ENCODE data around the gene FBXO41.
"Not testable (repeated sequence)": the region's sequence is repeated elsewhere in the genome, so short reads cannot be mapped to it uniquely, and the experiment has no call there.

Gene FBXO41

DNA sequence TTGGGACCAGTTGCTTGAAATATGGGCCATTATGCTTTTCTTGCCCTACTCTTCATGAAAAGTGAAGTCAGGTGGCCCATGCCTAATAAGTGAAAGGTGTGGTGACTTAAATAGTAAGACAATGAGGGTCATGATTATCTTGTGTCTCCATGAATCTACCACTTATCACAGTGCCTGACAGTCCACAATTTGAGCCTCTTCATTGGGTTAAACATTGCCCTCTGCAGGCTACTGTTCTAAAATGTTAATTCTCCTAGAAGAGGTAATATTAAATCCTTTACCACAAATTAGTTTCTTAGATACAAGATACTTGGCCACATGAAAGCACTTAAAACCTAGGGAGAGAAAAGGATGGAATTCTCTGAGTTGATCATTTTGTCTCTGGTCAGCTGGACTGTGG is 5.0 kb upstream of the FBXO41 start:
- no peak for FAIRE-seq

DNA sequence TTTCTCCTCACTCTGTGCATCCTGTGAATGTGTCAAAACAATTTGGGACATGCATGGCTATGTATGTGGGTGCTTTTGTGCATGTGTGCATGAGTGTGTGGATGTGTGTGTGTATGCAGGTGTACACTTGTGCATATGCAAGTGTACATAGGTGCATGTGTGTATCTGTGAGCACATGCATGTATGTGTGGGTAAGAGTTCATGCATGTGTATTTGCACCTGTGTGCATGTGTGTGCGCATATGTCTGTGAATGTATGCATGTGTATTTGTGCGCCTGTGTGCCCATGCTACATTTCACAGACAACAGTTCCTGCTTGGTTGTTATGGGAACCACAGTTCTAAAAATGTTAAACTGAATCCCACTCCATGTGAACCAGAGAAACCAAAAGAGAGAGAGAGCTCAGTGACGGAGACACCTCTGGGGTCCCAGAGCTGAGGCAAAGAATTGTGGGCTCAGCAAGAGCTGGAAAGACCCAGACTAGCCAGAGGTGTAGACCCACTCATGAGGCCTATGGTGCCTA is 1.9 kb upstream of the FBXO41 start:
- no peak for FAIRE-seq

DNA sequence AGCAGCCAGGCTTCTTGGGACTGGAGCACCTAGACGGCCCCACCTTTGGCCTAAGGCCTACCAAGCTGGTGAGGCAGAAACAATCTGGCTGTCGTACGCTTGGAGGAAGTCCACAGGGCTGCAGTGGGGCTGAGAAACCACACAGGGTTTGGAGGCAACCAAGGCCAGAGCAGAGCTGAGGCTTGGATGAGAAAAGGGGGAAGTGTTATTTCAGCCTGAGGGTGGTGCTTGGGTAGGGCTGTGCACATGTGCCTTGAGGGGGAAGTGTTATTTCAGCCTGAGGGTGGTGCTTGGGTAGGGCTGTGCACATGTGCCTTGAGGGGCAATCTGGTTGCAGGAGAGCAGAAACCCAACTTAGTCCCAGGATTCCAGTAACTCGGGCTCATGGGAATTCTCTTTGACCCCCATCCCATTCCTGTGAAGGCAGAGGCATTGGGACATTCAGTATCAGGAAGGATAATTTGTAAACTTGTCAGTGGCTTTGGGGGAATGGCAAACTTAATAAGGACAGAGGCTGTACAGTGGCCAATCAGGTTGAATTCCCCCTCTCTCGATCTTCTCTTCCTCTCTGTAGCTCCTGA is 971 bp upstream of the FBXO41 start:
- FAIRE-seq, result no peak

DNA sequence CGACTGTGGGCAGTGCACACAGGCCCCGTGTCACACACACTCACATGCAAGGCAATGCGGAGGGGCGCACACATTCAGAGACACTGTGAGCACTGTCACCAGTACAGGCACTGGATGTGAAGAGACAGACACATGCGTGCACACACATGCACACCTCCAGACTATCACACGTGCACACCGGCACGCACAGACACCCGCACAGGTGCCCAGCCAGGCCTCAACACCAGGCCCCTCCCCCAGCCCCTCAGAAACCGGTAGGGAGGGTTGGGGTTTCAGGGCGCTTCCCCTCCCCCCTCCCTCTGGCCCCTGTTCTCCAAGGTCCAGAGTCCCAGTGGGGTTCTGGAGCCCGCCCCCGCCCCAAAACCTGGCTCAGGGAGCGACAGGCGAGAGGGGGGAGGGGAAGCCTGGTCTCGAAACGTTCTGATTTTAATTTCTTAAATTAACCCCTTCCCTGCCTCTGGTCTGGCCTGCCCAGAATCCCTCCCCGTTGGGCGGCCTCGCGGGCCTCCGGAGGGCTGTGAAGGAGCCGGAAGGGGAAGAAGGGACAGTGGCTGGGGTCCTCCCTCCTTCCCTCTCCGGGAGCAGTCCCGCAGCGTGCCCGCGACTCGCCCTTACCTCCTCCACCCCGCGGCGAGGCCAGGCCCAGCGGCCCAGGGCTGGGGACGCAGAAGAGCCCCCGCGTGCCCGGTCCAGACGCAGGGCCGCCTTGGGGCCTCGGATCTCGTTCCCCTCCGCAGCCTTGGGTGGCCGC is 558 bp downstream of the FBXO41 start:
- no peak for FAIRE-seq

DNA sequence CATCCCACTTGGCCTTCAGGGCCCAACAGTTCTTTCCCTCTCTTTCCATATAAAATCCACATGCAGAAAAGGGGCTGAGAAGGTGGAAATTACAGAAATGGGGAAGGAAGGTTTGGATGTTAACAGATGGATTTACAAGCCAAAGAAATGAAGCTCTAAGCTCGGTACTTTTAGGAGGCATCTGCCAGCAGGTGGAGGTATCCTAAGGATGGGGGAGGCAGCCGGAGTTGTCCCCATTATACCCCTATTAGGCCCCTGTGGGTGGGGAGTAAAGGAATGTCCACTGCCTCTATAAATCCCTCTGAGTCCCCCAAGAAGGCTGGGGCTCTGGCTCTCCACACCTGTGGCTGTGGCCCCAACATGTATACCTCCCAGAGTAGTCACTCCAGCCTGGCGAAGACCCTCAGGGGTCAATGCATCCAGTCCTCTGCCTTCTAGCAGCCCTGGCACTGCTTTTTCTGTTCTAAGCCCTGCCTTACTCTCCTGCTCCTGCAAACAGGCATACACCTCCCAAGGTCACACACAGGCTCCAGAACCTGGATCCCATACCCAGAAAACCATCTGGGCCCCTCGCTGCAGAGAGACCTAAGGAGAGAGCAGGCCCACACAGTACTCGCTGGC is 1.2 kb downstream of the FBXO41 start:
- FAIRE-seq, result no peak

DNA sequence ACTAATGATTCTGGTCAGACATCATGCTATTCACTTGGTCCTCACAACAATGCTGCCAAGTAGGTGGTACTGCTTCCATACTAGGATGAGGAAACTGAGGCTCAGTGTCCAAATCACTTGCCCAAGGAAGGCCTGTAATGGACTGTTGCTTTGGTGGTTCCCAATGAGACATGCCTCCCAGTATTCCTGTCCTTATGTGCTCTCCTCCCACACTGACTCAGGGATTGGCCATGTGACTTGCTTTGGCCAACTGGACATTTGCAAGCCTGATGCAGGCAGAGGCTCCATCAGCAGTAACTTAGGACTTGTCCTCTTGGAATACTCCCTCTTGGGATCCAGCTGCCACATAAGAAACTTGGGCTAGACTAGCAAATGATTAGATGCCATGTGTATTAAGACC is 3.0 kb downstream of the FBXO41 start:
- FAIRE-seq, result no peak

DNA sequence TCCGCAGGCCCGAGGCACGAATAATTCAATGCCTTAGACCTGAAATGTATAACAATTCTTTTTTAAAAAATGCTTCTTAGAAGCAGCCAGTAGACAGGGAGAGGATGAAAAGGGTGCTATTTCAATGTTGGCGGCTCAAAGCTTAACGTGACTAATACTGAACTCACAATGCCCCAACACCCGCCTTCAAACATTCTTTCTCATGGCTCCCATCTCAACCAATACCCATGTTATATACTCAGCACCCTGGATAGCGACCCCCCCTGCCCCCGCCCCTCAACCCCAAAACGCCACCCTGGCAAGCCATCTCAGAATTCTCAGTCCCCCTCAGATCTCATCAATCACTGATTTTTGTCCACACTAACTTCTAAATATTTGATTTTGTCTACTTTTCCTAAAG is 4.4 kb downstream of the FBXO41 start:
- FAIRE-seq, result no peak

DNA sequence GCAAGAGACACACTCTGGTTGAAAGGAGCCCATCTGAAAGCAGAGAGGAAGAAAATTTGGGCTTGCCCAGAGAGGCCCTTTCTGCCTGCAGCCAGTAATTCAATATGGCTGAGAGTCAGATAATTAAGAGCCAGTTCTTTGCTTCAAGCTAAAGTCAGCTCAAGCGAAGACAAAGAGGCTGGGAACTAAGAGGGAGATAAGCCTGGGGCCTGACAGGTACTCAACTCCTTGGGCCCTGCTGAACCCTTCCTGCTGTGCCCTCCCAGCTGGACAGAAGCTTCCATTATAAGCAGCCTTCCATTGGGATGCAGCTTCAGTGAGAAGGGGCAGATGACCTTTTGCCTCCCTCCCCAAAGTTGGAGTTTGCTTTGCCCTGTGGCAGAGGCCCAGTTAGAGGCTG is 12.0 kb downstream of the FBXO41 start:
- FAIRE-seq, result no peak

DNA sequence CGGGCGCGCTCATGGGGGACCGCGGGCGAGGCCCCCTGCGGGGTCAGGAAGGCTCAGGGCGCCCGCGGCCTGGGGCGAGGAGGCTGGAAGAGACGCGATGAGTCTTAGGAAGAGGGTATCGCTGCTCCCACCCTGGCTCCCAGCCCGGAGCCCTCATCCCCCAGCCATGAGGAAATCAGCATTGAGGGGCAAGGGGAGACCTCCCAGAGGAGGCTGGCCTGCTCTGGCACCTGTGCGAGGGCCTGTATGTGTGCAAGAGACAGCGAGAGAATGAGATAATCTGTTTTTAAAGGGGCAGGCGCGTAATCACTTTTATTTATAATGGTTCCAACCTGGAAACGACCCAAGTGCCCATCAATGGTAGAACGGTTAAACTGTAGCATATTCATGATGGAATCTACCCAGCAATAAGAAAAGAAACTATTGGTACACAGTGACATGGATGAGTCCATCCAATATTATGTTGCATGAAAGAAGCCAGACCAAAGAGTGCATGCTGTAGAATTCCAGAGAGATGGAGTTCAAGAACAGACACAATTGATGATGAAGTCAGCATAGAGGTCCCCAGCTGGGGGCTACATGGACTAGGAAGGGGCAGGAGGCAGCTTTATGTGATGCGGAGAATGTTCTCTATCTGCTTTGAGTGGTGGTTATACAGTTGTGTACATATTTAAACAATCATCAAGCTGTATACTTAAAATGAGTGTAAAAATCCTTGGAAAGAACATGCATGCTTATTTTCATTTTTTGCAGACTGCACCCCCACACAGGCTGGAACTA is 14.4 kb downstream of the FBXO41 start:
- no peak for FAIRE-seq

DNA sequence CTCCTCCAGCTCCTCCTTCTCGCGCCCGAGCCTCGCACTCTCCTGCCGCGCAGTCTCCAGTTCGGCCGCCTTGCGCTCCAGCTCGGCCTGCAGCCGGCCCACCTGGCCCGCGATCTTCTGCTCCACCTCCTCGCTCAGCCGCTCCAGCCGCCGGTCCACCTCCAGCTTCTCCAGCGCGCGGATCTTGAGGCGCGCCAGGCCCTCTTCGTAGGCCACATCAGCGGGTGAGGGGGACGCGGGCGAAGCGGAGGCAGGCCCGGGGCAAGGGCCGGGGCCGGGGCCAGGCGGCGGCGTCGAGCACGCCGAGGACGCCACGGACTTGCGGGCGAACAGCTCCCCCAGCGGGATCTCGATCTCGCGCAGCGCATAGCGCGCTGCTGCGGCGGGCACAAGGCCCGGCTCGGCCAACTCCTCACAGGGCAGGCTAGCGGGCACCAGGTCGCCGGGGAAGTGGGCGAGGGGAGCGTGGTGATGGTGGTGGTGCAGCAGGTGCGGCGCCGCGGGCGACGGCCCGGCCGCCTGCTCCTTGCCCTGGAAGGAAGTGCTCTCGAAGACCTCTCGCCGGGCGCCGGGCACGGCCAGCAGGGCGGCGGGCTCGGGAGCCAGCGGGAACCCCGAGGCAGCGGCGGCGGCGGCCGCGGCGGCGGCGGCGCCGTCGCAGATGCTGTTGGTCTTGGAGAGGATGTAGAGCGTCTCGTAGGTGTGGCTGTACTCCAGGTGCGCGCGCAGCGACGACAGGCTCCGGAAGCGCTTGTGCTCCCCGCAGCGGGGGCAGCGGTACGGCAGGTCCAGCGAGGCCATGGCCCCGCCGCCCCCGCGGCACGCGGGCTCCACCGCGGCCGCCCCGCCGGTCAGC is 15.2 kb downstream of the FBXO41 start:
- FAIRE-seq, result no peak

DNA sequence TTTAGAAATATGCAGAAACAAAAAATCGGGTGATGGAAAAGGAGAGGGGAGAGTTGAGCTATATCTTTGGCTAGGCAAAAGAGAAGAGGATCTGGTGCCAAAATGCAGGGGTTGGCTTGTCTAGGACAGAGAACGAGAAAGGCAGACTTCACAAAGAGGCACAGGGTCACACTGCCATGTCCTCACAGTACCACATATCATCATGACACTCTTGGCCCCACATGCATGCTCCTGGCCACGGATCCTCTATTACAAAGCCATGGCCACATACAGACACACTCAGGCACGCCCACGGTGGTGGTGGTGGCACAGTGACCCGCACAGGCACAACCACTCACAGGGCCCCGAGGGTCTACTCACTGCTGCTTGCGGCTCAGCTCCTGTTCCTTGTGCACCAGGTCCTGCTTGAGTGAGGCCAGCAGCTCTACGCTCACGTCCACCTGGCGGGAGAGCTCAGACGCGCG is 15.9 kb downstream of the FBXO41 start:
- FAIRE-seq, result no peak

DNA sequence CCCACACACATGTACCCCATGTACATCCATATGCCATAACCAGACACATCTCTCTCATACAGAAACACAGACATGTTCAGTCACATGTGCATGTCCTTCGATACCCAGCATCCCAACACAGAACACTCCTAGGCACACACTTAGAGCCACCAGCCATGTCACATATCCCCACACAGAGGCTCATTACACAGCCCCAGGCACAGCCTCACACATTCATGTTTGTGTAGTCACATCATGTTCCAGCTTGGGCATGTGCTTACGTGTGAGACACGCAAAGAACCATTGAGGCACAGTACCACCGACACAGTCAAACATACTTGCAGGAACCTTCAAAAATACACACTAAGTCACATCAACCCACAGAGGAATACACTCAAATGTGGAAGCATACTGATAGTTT is 17.3 kb downstream of the FBXO41 start:
- no peak for FAIRE-seq

DNA sequence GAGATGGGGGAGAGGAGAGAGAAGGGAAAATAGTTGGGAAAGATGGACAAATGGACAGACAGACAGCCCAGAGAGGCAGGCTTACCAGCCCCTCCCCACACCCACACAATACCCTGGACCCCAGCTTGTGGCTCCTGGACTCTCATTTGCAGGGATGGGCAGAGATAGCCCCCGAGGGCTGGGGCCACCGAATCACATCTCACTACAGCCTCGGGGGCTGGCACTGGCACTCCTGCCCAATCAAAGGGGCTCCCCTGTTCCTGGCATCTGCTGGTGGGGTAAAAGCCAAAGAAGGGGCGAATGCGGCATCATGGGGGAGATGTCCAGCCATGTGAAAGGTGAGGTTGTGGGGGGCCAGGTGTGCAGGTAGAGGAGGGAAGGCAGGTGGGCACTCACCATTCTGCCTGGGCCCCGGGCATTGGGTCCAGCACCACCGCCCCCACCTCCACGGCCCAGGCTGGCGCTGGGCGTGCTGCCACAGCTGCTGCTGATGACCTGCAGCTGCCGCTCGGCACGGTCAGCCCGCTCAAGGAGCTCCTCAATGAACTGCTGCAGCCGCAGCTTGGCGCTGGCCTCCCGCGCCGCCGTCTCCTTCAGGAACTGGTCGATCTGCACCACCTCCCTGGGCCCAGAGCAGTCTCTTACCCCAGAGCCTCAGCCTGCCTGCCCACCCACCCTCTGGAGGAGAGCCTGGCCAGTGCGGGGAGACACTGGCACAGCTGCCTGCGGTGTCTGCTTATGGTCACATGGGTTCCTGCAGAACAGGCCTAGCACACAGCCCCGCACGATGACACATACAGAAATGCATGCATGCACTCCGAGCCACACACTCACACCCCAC is 18.0 kb downstream of the FBXO41 start:
- FAIRE-seq, result no peak

DNA sequence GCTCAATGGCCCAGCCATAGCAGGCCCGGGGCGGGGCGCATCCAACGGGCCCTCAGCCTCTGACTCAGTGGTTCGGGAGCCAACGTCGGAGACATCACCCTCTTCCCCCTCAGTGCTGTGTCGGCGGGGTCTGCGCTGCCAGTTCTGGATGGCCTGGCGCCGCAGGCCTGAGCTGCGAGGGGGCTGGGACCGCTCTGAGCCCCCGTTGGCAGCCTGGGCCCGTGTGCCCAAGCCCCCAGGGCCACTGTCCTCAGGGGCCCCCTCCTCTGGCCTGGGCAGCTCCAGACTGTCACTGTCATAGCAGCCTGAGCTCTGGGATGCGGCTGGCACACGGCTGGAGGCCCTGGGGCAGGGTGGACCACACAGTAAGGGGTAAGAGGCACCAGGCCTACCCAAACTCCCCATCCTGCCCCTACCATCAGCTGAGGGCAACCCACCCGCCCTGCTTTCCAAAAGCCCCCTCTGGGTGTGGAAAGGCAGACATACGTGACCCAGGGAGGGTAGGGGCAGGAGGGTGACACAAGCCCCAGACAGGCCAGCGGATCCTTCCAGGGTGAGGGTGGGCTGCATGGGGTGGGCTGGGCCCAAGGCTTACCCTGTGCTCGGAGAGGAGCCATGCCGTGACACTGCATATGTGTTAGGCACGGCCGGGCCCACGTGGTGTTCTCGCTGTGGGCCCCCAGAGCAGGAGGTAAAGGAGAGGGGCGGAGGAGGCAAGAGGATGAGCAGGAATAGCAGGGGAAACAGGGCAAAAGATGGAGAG is 18.8 kb downstream of the FBXO41 start:
- FAIRE-seq, result no peak

DNA sequence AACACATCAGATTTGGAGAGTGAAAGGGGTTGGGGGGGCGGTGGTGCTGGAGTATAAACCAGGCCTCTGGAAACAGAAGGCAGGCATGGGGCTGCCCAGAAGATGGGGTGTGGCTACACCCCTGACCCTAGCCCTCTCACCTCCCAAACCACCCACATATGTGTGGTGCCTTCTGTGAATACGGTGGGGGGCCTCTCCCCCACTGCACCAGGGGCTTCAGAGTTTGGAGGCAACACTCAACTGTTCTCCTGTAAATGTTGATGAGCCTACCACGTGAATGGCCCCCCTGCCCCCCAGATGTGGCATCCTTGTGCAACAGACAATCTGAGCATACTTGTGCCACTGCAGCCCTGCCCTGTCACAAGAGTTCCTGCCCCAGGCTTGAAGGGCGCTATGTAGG is 19.5 kb downstream of the FBXO41 start:
- FAIRE-seq, result no peak

DNA sequence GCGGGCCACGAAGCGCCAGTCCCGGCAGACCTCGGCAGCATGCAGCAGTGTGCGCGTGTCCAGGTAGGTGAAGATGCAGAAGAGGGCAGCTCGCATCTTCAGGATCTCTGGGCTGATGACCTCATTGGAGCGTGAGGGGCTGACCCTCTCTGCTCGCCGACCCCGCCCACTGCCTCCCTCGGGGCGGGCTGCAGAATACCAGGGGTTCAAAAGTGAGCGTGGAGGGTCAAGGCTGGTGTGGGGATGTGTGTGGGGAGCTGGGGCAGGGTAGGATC is 20.0 kb downstream of the FBXO41 start:
- FAIRE-seq, result no peak

DNA sequence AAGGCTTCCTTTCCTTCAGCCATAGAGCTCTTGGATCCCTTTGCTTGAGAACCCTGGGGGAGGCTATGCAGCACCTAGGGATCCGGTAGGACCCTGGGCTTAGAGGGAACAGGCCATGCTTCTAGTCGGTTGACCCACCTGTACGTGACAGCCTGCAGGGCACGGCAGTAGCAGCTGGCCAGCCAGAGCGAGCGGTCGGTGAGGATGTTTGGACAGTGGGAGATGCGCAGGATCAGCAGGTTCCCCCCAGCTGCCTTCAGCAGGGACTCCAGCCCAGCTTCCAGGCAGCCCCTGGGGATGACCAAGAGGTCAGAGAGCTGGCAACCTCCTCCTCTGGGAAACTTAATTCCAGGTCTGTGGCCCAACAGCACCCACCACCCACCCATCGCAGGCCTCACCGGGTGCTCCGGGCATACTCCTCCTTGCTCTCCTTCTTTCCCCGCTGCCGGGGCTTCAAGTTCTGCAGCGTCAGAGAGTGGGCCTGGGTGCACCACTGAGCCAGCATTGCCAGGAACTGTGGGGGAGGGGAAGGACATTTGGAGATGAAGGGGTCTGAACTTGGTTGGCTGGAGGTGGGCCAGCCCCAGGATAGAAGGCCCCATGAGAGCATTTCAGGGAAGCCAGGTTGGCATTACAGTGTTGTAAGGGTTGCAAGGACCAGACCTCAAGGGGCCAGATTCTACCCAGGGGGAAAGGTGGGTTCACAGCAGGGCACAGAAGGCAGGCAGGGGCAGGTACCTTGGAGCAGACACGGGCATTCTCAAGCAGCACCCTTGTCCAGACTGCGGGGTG is 20.5 kb downstream of the FBXO41 start:
- FAIRE-seq, result no peak

DNA sequence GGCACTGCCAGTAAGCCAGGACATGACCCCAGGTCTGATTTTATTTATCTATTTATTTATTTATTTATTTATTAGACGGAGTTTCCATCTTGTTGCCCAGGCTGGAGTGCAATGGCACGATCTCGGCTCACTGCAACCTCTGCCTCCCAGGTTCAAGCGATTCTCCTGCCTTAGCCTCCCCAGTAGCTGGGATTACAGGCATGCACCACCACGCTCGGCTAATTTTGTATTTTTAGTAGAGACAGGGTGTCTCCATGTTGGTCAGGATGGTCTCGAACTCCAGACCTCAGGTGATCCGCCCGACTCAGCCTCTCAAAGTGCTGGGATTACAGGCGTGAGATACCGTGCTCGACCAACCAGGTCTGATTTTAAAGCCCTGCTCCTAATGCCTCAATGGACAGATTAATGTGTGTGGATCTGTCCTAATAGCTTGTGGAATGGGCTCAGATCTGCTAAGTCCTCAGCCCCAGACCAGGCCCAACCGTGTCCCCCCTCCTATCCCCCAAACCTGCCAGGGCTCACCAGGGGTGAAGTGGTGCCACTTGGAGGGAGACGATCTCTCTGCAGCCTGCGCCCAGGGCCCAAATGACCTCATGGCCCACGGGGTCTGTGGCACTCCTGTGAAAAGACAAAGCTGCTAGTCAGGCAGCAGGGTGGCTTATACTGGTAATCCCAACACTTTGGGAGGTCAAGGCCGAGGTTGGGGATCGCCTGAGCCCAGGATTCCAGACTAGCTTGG is 21.4 kb downstream of the FBXO41 start:
- not testable (repeated sequence) for FAIRE-seq

DNA sequence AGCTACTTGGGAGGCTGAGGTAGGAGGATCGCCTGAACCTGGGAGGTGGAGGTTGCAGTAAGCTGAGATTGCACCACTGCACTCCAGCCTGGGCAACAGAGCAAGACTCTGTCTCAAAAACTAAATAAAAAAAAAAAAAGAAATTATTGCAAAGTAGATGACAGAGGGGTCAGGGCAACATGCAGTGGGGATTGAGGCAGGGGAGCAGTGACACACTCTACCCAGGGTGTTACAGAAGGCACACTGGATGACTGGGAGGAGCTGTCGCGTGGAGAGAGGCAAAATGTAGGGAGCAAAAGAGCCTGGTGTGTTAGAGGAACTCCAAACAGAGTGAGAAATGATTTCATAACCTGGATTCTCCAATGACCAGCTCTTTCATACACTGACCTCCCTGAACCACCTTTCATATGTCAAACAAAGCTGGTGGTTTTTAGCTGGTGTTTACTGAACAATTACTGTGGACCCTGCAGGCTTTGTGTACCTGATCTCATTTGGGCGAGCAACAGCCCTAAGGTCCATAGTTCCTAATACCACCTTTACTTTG is 22.1 kb downstream of the FBXO41 start:
- FAIRE-seq, result no peak

All from islet of Langerhans (tissue), 1 donor.